GM18907 (cell line): ENCODE measurements around the gene ASPA.

ENCODE experiments used
- ATAC-seq: cut with Tn5 transposase; IDR thresholded peaks from one replicate; pipeline ENCODE4 v1.9.1; 2021; ENCODE audit warnings: mild to moderate bottlenecking, moderate library complexity; ENCODE audit not compliant: unreplicated experiment

ASPA gene

DNA sequence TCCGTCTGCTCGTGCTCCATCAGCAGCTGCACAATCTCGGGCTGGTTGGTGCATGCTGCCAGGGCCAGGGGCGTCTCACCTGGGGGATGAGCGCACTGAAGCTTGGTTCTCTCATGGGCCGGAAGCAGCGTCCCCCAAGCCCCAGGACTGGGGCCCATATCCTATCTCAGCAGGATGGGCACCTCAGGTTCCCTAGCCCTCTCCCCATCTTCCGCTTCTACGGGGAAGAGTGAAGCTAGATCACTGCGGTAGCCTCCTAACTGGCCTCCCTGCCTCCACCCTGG lies 57.0 kb downstream of the ASPA start:
- no peak for ATAC-seq

DNA sequence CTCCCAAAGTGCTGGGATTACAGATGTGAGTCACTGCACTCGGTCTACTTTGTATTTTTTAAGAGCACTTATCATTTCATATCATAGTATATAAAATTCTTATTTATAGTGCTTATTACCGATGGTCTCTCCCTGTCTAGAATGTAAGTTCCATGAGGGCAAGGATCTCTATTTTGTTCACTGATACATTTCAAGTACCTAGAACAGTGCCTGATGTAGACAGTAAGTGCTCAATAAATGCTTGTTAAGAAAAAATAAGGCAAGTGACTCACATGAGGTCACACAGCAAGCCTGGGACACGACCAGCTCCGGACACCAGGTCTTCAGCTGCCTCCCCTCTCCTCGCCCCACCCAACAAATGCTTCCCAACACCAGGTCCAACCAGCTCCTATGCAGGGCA lies 58.0 kb downstream of the ASPA start:
- no peak for ATAC-seq

DNA sequence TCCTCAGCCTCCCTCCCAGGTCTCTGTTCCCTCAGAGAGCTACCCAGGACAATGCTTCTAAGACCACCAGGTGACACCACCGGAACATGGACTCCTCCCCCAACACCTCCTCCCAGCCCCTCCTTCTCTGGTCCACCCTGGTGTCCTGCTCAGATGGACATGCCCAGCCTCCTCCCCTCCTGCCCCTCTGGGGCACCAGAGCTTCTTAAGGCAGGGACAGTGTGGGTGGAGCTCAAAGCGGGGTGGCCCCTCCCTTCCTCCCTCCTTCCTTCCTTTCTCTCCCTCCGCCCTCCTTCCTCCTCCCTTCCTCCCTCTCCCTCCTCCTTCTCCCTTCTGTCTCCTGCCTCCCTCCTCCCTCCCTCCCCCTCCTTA lies 59.1 kb downstream of the ASPA start:
- ATAC-seq = no peak

DNA sequence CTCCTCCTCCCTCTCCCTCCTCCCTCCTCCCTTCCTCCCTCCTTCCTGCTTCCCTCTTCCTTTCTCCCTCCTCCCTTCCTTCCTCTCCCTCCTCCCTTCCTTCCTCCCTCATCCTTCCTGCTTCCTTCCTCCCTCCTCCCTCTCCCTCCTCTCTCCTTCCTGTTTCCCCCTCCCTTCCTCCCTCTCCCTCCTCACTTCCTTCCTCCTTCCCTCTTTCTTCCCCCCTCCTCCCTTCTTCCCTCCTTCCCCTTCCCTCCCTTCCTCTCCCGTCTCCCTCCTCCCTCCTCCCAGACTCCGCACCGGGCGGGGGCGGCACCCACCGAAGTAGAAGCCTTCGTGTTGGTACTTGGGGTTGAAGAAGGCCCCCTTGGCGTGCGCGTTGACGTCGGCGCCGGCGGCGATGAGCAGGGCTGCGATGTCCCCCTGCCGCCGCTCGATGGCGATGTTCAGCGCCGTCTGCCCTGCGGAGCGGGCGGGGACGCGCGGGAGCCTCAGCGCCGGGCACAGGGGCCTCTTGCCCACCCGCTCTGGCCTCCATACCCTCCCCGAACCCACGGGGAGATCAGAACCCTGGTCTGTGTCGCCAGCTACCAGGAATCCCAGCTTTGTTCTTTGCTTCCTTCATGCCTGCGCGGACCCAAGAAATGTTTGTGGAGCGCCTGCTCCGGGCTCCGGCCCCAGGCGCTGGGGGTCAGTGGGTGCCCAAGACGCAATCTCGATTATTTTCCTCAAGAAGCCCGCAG lies 59.6 kb downstream of the ASPA start:
- ATAC-seq = no peak

DNA sequence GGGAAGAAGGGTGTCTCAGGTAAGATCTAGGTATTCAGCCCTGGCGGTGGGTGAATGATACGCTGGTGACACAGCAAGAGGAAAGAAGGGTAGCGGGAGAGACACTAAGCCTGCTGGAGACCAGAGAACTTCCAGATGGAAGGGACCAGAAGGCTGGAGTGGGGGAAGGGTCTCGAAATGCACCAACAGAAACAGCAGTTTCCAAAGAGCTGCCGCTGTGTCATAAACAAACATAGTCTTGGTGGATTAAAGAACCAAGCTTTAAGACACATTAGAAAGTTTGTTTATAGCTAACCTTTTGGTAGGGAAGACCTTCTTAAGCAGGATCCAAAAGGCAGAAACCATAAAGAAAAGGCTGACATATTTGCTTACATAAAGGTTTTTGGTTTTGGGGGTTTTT lies 60.9 kb downstream of the ASPA start:
- no peak for ATAC-seq

DNA sequence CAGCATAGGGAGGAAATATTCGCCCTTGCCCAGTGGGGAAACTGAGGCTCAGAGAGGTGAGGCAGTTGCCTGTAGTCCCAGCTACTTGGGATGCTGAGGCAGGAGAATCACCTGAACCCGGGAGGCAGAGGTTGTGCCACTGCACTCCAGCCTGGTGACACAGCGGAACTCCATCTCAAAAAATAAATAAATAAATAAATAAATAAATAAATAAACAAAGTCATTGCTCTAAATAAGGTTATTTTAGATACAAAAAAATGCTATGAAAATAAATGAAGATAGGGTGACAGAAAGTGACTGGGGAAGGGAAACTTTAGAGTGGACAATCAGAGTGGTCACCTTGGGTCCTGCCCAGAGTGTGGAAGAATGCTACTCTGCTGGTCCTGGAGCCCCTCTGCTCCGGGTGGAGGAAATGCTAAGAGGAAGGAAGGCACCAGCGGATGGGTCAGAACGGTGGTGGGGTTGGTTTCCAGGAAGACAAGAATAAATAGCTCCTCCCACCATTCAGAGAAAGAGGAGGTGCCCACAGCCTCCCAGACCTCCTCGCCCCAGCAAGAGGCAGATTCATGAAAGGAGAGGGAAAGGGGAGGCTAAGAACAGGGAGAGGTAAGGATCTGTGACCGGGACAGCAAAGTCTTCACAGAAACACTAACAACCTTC lies 64.2 kb downstream of the ASPA start:
- ATAC-seq = no peak

DNA sequence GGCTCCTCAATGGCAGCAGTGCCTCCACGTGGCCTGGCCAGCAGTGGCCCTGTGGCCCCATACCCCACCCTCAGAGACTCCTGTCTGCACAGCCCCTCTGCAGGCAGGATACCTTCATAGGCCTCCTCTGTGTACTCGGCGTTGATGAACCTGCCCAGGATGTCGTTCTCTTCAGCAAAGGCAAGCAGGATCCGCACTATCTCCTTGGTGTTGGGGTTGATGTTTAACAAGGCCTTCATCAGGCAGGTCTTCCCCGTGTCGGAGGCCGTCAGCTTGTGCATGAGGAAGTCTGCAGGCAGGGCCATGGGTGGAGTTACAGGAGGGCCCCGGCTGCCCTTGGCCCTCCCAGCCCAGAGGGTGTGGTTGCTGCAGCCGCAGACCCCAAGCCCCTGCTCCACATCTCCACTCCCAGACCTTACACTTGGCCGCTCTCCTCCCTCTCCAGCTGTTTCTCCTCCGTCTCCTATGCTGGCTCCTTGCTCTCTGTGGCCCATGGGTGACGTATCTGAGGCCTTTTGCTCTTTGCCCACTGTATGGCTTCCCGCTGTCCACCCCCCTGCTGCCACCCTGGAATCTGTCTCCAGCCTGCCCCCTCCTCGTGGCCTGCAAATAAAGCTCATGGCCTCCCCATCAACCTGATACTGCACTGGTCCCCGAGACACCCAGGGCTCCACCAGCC lies 66.8 kb downstream of the ASPA start:
- no peak for ATAC-seq

DNA sequence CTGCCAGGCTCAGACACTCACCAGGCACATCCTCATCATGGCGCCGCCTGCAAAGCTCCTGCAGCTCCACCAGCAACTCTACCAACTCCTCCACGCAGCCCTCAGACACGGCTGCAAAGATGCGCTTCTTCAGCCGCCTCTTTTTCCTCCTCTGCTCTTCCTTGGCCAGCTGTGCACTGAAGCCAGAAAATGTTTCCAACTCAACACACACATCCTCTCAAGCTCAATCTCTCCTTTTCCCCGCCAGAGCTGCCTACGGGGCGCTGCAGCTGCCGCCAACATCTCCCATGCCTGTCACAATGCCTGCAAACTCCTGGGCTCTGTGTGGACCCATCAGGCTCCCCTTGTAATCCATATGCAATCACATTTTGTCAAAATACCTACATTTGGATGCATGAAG lies 67.7 kb downstream of the ASPA start:
- no peak for ATAC-seq

DNA sequence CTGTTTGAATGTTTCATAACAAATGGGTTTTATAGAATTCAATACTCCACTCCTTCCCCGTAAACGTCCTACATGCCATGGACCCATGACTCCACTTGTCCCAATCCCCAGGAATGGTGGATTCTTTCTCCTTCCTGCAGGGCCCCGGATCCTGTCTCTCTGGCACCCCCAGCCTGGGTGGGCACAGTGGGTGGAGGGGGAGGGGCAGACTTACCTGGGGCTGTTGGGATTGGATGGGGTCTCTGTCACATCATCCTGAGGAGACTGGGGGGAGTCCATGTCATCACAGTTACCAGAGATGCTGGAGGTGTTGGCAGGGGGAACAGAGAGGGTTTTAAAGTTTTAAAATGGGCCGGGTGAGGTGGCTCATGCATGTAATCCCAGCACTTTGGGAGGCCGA lies 68.6 kb downstream of the ASPA start:
- ATAC-seq = no peak

DNA sequence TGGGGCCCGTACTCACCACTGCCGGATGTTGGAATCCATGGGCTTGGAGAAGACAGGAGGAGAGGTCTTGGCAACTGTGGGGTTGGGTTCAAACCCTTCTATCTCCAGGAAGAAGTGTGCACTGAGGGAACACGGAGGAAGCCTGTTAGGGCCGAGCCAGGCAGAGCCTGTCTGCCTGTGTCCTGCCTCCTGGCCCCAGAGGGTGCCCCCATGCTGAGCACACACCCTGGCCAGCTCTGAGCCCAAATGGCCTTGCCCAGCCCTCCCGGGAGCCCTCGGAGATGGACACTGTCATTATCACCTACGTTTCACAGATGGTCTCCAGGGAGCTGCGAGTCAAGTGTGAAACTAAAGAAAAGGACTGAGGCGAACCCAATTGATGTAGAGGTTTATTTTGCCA lies 69.4 kb downstream of the ASPA start:
- ATAC-seq = no peak

DNA sequence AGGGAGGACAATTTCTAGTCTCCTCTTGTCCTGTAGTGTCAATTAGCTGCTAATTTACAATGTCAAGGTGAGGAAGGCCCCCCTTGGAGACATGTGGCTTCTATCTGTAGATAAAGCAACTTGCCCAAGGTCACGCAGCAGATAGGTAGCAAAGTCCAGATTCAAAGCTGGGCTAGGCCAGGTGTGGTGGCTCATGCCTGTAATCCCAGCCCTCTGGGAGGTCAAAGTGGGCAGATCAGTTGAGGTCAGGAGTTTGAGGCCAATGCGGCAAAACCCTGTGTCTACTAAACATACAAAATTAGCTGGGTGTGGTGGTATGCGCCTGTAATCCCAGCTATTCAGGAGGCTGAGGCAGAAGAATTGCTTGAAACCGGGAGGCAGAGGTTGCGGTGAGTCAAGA lies 70.7 kb downstream of the ASPA start:
- ATAC-seq = no peak

DNA sequence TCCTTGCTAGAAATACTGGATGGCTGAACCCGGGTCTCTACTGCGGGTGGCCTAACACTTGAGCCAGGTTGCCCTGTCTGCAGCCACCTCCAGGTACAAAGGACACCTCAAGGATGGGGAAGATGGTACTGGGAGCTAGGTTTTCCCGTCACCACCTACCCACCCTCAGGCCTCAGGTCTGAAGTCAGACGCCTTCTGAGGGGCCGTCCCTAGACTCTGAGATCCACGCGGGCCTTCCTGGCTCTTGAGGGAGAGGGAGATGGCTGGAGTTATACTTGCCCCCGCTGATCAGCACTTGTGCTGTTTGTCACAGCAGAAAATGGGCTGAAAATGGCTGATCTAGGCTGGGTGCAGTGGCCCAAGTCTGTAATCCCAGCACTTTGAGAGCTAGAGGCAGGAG lies 71.2 kb downstream of the ASPA start:
- no peak for ATAC-seq

DNA sequence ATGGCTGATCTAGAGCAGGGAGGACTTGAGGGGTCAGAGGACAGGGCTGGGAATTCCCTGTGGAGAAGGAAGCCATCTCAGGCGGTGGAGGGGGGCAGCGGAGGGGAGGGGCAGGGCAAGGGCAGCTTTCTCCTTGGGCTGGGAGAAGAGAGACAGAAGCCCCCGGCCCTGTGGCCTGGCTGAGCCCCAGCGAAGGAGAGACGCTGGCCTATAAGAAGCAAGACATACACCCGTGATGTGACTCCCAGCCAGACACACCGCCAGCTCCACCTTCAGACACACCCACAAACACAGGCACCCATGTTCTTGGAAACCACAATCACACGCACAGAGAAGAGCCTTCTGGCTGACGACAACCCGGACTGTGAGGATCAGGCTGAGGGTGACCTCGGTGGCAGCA lies 71.8 kb downstream of the ASPA start:
- no peak for ATAC-seq

DNA sequence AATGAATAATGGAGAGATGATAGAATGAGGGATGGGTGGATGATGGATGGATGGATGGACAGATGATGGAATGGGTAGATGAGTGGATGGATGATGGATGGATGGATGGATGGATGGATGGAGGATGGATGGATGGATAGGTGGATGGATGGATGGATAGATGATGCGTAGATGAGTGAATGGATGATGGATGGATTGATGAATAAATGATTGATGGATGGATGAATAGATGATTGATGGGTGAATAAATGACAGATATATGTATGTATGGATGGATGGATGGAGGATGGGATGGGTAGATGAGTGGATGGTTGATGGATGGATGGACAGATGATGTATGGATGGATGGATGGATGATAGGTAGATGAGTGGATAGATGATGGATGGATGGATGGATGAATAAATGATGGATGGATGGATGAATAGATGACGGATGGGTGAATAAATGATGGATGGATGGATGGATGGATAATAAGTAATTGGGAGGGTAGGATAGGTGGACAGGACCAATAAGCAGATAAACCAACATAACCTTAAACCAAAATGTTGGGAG lies 73.9 kb downstream of the ASPA start:
- no peak for ATAC-seq

DNA sequence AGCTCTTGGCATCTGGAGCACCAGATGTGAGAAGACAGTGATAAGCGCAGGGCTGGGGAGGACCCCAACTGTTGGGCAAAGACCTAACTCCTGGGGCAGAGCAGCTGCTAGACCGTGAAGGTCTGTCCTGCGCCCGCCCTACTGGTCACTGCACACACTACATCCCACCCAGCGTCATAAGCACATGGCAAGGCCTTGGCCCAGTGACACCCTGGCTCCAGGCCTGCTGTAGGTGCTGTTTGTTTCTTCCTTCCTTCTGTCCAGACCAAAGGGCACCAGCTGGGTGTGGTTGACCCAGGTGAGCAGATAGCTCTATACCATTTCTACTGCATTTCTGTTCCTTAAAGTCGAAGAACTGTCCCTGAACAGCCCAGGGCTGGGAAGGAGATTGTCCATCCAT lies 75.4 kb downstream of the ASPA start:
- no peak for ATAC-seq

DNA sequence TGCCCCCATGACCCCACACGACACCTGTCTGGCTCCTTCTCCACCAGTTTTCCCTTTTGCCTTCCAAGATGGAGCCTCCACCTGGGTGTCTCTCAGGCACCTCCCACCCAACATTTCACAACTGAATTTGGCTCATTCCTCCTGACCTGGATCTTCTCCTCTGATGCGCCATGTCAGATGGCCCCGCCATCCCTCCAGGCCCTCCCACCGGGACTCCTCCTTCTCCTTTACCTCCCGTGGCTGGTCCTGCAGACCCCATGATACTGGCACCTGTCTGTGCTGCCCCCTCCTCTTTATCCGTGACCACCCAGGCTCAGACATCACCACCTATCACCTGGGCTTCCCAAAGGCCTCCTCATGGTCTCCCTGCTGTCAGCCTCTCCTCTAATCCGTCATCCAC lies 77.1 kb downstream of the ASPA start:
- no peak for ATAC-seq
